ENCODE data around the gene SRD5A2. TPM values are rescaled to one million over a fixed set of nuclear protein-coding genes. Genes with fewer than 3 reads are reported as not detected.

SRD5A2 gene, protein sequence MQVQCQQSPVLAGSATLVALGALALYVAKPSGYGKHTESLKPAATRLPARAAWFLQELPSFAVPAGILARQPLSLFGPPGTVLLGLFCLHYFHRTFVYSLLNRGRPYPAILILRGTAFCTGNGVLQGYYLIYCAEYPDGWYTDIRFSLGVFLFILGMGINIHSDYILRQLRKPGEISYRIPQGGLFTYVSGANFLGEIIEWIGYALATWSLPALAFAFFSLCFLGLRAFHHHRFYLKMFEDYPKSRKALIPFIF
- not detected for total RNA-seq

DNA sequence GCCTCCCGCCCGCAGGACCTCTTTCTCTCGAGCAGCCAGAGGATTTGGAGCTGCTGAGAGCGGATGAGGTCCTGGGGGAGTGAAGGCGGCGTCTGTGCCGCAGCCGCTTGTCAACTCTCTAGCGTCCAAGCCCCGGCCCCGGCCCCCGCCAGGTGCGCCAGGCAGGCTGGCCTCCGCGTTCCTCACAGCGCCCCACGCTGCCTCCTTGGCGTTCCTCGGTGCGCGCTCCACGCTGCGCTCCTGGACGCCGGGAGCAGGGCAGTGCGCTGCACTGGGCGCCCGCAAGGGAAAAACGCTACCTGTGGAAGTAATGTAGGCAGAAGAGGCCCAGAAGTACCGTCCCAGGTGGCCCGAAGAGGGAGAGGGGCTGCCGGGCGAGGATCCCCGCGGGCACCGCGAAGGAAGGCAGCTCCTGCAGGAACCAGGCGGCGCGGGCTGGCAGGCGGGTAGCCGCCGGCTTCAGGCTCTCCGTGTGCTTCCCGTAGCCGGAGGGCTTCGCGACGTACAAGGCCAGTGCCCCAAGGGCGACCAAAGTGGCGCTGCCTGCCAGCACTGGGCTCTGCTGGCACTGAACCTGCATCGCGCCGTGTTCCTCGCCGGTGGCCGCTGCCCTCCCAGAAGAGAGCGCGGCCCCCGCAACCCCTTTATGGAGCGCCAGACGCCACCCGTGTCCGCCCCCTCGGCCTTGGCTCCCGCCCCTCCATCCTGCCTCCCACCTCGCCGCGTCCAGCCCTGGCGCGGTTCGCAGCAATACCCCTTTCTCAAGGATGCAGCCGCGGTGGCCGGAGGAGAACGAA lies at the start of gene SRD5A2:
TSS of gene SRD5A2 (minus strand) at position 618 of the 797 bp plus-strand sequence. CDS start at position 580, 38 bp downstream.
- DNase-seq (ENCODE audit: low read depth in 2 of 3, low spot score in 2 of 3): no peak

DNA sequence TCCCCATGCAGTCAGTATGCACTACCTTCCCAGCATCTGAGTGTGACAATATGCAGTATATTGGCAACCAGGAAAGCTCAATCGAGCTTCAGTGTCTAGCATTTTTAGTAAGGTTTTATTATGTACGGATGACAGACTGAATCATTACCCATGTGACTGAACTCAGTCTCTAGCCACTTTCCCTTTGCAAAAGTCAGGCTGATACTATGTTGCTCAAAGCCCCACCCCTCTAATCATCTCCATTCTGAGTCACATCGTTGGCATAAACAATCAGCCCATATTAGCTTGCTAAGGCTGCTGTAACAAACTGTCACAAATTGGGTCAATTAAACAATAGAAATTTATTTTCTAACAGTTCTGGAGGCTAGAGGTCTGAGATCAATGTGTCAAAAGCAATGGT lies 25.8 kb upstream of the SRD5A2 start:
- DNase-seq (ENCODE audit: low read depth in 2 of 3, low spot score in 2 of 3): no peak

- DNase-seq (ENCODE audit: low read depth in 2 of 3, low spot score in 2 of 3): no peak
These were observed 18.0 kb upstream of the SRD5A2 start for GRCh38 chr2:31598694-31599093.

- DNase-seq (ENCODE audit: low read depth in 2 of 3, low spot score in 2 of 3): no peak
These were observed 5.5 kb upstream of the SRD5A2 start for GRCh38 chr2:31586230-31586629.

GRCh38 chr2:31581124-31581795 lies 522 bp upstream of the SRD5A2 start:
- no peak for DNase-seq (ENCODE audit: low read depth in 2 of 3, low spot score in 2 of 3)

DNA sequence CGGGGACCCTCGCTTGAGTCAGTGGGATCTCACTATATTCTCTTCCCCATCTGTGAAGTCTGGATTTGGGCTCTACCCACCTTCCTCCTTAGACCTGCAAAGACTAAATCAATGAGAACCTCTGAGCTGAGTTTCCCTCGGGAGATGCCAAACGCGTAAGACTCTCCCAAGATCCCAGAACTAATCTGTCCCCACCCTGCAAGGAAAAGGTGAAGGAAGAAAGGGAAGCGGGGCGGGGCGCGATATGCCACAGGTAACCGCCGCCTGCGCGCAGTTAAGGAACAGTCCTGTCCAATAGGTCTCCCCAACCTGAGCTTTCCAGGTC lies 780 bp downstream of the SRD5A2 start:
- no peak for DNase-seq (ENCODE audit: low read depth in 2 of 3, low spot score in 2 of 3)

GRCh38 chr2:31578316-31578715 lies 2.4 kb downstream of the SRD5A2 start:
- no peak for DNase-seq (ENCODE audit: low read depth in 2 of 3, low spot score in 2 of 3)

DNA sequence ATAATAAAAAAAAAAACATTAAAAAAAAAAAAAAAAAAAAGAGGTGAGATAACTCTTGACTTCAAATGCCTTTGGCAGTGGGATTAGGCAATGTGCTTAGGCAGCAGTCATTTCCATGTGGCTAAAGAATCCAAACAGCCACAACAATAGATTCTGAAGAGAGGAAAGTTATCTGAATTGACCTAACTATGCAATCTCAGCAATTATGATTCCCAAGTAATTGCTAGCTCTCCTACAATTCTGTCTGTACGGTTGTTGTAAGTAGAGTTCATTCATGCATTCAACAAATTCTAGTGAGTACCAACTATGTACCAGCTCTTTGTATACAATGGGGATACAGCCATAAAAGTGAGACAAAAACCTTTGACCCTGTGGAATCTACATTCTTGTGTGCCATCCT lies 3.6 kb downstream of the SRD5A2 start:
- no peak for DNase-seq (ENCODE audit: low read depth in 2 of 3, low spot score in 2 of 3)

DNA sequence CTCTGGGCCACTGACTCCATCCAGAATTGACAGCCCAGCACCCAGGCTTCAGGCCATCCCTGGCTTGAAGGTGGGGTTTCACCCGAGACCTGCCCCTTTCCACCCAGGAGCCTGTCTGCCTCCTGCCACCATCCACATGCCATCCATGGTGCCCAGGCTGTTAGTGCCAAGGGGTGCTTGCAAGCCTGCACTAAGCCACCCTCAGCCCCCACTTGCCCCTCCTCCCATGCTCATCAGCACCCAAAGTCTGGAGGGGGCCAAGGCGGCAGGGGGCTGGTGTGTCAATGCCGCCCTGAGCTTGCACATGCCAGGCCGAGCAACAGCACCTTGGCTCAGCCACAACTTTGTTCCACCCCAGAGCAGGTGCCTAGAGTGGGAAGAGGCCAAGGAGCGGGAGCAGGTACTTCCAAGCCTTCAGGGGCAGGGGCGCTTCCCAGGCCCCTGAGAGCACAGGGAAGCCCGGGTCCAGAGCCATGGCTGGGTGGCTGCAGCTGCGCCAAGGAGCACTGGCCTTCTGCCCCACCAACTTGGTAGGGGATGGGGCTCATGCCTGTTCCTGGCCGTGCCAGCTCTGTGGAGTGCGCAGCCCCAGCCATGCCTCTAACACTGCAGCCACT lies 12.0 kb downstream of the SRD5A2 start:
- DNase-seq (ENCODE audit: low read depth in 2 of 3, low spot score in 2 of 3): no peak

GRCh38 chr2:31567679-31568078 lies 13.1 kb downstream of the SRD5A2 start:
- no peak for DNase-seq (ENCODE audit: low read depth in 2 of 3, low spot score in 2 of 3)

GRCh38 chr2:31563273-31563839 lies 17.4 kb downstream of the SRD5A2 start:
- no peak for DNase-seq (ENCODE audit: low read depth in 2 of 3, low spot score in 2 of 3)

DNA sequence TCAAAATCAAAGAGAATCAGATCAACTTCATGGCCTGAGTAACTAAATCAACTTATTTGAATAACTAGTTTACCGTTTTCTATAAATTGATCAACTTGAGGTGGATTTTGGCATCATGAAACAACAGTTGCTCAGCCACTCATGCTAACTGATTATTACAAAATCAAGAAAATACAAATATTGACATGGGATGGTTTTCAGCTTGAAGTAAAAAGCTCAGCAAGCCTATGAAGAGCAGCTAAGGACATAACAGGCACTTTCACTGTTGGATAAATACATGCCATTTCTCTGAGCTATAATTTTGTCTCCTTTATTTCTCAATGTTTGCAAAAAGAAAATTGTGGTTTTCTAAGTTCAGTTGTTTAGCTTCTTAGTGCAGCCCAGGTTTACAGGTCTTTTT lies 18.9 kb downstream of the SRD5A2 start:
- no peak for DNase-seq (ENCODE audit: low read depth in 2 of 3, low spot score in 2 of 3)

- no peak for DNase-seq (ENCODE audit: low read depth in 2 of 3, low spot score in 2 of 3)
These were observed 22.1 kb downstream of the SRD5A2 start for GRCh38 chr2:31558401-31559295.

DNA sequence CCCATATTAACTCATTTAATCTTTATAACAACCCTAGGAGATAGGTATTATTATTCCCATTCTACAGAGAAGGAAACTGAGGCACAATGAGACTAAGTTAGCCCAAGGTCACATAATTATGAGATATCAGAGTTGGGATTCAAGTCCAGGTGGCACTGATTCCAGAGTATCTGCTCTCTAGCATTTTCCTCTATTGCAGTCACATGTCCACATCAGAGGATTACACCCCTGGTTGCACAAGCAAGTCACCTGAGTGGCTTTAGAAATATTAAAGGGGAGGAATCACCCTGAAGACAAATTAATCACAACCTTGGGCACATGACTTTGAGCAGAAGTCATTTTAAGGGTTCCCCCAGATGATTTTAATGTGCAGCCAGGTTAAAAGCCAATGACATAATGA lies 23.8 kb downstream of the SRD5A2 start:
- DNase-seq (ENCODE audit: low read depth in 2 of 3, low spot score in 2 of 3): no peak

DNA sequence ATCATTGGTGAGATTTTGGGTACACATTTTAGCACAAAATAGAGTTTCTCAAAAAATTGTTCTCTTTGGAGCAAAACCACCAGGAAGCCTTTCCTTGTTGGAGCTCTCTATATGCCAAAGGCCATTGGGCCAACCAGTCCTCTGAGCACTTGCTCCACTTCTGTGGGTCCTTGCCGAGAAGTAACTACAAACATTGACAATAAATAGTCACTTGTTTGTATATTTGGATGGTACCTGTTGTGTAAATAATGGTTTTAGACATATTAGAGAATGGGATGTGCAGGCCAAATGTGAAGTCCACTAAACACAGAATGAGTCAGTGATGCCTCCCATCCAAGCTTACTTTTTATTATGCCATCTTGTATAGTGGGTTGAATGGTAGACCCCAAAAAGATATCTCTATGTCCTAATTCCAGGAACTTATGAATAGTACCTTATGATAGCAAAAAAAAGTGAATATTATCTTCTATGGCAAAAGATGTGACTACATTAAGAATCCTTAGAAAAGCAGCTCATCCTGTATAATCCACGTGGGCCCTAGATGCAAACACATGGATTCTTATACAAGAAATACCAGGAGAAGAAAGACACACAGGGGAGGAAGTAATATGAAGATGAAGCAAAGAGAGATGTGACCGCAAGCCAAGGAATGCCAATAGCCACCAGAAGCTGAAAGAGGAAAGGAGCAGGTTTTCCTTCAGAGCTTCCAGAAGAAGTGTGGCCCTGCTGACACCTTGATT lies 24.6 kb downstream of the SRD5A2 start:
- DNase-seq (ENCODE audit: low read depth in 2 of 3, low spot score in 2 of 3): no peak

DNA sequence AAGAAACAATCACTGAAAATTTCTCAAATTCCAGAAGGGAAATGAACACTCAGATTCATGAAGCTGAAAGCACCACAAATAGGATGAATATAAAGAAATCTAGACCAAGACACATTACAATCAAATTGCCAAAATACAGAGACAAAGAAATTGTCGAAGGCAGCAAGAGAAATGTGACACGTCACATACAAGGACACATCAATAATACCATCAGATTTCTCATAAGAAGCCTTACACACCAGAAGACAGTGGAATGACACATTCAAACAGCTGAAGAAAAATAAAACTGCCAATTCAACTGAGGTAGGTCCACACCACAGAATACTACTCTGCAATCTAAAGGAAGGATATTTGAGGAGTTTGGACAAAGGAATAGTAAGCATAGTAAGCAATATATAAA lies 27.4 kb downstream of the SRD5A2 start:
- DNase-seq (ENCODE audit: low read depth in 2 of 3, low spot score in 2 of 3): no peak

DNA sequence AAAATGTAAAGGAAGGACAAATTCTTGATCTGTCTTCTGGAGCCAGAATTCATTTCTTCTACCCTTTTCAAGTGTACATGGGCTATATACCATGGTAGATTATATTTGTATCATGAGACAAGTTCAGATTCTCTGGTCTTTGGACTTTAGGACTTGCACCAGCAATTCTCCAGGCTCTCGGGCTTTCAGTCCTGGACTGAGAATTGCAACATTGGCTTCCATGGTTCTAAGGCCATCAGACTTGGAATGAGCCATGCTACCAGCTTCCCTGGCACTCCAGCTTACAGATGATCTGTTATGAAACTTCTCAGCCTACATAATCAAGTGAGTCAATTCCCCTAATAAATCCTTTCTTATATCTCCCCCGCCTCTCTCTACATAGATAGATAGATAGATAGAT lies 33.3 kb downstream of the SRD5A2 start:
- no peak for DNase-seq (ENCODE audit: low read depth in 2 of 3, low spot score in 2 of 3)

DNA sequence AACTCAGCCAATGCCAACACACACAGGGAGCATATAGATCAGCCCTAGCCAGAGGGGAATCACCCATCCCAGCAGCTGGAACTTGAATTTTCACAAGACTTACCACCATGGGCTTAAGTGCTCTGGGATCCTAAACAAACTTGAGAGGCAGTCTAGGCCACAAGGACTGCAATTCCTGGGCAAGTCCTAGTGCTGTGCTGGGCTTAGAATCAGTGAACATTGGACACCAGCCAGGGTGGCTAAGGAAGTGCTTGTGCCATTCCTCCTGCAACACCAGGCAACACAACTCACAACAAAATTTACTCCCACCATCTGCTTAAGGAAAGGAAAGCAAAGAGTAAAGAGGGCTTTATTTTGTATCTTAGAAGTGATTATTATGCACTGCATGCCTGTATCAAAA lies 38.9 kb downstream of the SRD5A2 start:
- no peak for DNase-seq (ENCODE audit: low read depth in 2 of 3, low spot score in 2 of 3)

GRCh38 chr2:31539505-31539904 lies 41.2 kb downstream of the SRD5A2 start:
- DNase-seq (ENCODE audit: low read depth in 2 of 3, low spot score in 2 of 3): no peak
